ENCODE data around the gene TSNAX.
A peak's percentile ranks its signal among the peaks of the same experiment; 100 is the strongest.

The TSNAX gene

DNA sequence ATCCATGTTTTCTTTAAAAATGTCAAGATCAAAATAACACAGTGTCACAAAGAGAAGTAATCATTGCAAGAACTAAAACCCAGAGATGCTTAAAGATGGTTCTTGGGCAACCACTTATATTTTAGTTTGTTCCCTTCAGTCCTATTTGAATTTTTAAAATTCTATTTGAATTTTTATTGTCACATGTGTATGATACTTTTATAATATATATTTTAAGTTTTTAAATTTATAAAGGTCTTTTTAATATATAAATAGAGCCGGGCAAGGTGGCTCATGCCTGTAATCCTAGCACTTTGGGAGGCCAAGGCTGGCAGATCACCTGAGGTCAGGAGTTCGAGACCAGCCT, 75.8 kb downstream of the TSNAX start:
- DNase-seq: no peak

DNA sequence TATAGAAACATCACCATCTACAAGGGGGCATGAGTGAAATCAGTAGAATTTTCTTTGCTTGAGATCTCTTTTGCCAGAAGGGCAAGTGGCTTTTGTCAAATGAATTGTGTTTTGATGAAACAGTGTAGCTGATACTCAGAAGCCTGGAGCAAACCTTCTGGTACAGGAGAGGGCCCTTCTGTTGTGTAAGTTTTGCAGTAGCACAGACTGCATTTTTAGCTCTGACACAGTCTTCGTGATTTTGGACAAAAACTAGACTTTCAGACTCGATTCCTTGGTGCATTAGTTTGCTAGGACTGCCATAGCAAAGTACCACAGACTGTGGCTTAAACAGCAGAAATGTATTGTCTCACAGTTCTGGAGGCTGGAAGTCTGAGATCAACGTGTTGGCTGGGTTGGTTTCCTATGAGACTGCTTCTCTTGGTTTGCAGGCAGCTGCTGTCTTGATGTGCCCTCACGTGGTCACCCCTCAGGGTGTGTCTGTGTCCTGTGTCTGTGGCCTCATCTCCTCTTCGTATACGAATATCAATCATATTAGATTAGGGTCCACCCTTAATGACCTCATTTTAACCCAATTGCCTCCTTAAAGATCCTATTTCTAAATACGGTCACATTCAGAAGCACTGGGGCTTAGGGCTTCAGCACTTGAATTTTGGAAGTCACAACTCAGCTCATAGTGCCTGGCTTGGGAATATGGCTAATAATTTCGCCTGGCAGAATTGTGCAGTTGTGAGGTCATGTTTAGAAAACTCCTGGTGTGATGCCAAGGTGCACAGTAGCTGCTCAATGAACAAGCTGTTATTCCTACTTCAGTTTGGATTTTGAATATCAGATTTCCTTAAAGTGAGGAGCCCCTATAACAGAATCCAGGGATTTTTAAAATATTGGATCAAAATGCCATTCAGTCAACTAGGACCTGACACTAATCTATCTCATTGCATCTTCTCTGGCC, 77.0 kb downstream of the TSNAX start:
- no peak for DNase-seq

DNA sequence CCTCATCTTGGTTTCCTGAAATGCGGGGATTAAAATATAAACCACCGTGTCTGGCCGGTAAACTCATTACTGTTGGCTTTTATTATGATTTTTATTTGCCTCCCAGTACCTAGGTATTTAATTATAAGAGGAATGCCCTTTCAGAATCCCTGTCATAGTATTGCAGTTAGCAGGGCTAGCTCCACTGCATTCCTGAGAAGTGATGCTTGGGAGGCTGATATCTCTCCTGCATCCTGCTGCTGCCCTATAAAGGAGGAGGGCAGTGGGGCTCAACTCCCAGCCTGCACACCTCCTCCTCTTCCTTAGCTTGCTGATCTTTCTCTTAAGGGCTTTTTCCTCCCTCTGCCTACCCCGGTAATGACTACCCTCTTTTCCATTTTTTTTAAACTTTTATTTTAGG, 78.2 kb downstream of the TSNAX start:
- no peak for DNase-seq

DNA sequence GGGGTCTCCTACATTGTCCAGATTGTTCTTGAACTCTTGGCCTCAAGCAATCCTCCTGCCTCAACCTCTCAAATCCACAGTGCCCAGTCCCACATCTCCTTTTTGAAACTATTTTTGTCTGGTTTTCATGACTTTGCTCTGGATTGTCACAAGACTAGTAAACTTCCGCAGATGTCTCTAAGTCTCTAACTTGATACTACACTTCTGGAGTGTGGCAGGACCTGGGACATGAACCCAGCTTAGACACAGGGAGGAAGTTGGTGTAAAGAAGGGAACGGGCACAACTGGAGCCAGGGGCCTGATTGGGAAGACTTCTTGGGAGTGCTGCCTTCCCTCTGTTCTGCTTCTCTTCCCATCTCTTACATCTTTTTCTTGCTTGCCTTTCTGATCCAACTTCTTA, 81.9 kb downstream of the TSNAX start:
- no peak for DNase-seq

DNA sequence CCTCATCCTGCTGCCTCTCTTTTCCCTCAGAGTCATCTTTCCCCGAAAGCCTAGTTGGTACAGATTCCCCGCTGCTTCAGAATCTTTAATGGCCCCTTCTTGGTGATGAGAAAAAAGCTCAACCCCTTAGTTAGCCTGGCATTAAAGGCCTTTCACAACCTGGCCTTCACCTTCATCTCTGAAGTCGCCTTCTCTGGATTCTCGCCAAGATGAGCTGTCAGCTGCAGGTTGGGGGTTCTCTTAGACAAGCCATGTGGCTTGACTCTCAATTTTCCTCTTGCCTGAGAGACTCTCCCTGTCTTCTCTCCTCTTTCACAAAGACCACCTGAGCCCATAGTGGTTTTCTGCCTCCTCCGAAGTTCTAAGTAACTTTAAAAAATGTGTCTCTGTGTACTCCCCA, 82.6 kb downstream of the TSNAX start:
- DNase-seq: no peak

DNA sequence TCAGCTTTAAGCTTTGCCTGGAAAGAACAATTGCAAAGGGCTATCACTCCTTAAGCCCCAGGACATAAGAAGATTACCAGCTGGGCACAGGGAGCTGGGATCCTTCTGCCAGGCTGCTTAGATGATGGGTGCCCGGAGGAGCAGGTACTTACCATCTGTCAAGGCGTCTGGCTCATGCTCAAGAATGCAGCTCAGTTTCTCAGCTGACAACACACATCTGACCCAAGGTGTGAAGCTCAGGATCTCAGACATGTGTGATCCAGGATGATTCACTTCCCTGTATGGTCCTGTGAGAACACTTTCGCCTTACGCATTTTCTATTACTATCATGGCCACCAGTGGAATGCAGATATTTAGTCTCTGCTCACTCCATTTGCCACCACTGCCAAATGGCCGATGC, 83.4 kb downstream of the TSNAX start:
- DNase-seq: peak; percentile 31

DNA sequence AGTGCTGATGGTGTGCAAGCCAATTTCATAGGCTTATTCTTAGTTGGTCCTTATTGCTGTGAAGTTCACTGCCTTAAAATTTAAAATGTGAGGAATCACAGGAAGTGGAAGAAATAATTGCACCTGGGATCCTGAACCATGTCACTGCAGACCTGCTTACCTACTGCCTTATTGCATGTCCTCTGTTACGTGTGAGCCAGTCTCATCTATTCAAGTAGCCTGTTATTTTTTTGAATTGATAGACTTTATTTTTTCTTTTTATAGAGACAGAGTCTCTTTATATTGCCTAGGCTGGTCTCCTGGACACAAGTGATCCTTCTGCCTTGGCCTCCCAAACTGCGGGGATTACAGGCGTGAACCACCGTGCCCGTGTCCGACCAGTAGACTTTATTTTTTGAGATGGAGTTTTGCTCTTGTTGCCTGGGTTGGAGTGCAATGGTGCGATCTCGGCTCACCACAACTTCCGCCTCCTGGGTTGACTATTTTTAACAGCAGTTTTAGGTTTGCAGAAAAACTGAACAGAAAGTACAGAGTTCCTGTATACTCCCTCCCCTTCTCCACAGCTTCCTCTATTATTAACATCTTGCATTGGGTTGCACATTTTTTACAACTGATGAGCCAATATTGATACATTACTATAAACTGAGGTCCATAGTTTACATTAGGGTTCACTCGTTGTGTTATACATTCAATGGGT, 84.1 kb downstream of the TSNAX start:
- DNase-seq: no peak

DNA sequence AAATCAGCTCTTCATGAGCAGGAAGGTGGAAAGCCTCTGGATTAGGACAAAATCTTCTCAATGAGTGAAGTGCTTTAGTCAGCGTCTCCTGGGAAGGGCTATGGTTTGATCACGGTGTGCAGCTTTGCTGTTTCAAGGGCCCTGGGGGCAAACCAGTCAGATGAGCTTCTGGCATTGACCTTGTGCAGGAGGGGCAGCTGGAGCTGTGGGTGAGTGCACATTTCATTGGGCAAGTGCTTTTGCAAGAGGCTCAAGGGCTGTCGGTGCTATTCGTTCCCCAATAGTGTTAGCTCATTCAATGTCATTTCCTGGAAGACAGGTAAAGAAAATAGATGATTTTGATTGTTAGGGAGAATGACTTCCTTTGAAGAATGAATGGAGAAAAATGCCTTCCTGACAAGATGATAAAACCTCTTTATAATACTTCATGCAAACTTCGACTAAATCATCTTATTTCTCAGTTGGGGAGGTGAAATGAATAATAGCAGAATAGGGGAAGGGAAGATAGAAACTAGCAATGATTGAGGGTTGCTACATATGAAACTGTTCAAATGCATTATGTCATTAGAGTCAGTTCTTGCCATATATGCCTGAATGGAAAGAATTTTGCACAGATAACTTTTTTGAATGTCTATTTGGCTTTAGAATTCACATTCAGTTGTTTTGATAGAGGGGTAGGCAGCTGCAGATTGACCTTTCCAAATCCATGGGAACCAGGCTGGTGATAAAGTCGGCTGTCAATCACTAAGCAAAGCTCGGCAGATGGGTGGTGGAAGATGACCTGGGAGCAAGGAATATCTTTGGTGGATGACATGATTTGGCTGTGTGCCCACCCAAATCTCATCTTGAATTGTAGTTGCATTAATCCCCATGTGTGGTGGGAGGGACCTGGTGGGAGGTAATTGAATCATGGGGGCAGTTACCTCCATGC, 85.2 kb downstream of the TSNAX start:
- no peak for DNase-seq

Data from NCI-H2171 (cell line).